ENCODE results near the gene EHMT1. TPM values are rescaled to one million over a fixed set of nuclear protein-coding genes. Genes with fewer than 3 reads are reported as not detected.

EHMT1 gene
- total RNA-seq, 1 experiment from 2014 or later: 112 TPM

- no peaks in the 10 kb centered on the region for H3K9me3 ChIP-seq (ENCODE audit: control insufficient read depth, low read depth, low read length)
- H3K56ac ChIP-seq (ENCODE audit: insufficient read length, low read depth, low read length): no peak overlapping the region
- Mint-ChIP-seq H3K4me3 (no peak overlapping the region), H3K36me3 (ENCODE audit: insufficient read depth in 1 of 3, low read depth in 3 of 3) (peaks cover 31 to 59% (median 43%) of the 10 kb centered on the region in 3 experiments), H3K27me3 (ENCODE audit: low read depth) (no peaks in the 10 kb centered on the region; the same call in 1 of the 2 replicates), H3K9me3 (no peaks in the 10 kb centered on the region), H3K4me1 (peaks cover 26 to 27% of the 10 kb centered on the region in 2 experiments), H3K27ac (peak overlapping the region in 2 of 3 experiments; percentile 46 to 52; a peak in 3 of 7 replicates)
- H3K14ac ChIP-seq (ENCODE audit: insufficient read depth, low read length): no peak overlapping the region
- no peak overlapping the region for H2BK120ac ChIP-seq (ENCODE audit: low read depth, low read length, poor library complexity, severe bottlenecking)
- H2AFZ ChIP-seq (ENCODE audit: low read length): no peak overlapping the region
- no peaks in the 10 kb centered on the region for H3K79me1 ChIP-seq (ENCODE audit: insufficient read depth, low read depth, low read length, poor library complexity, severe bottlenecking)
- no peak overlapping the region for H3K23ac ChIP-seq (ENCODE audit: insufficient read length, low read depth, low read length)
- peaks cover 7% of the 10 kb centered on the region; the same call in 1 of the 2 replicates for H3K4me1 ChIP-seq (ENCODE audit: insufficient read depth, low read length)
- H3T11ph ChIP-seq (ENCODE audit: low read length): no peak overlapping the region
- no peaks in the 10 kb centered on the region; the same call in 1 of the 2 replicates for H3K79me2 ChIP-seq (ENCODE audit: insufficient read depth, low read length)
- H3K18ac ChIP-seq (ENCODE audit: insufficient read length, low read depth, low read length): no peak overlapping the region
- WGBS (ENCODE audit: extremely low coverage, insufficient read length, low lambda C conversion rate): no CpG with 5 or more reads among the region's 29 CpGs
- H4K5ac ChIP-seq (ENCODE audit: insufficient read length, low read depth, low read length): no peak overlapping the region
- no peak overlapping the region for H3K4ac ChIP-seq (ENCODE audit: low read depth, low read length)
- no peak overlapping the region for H4K91ac ChIP-seq (ENCODE audit: insufficient read length, low read depth, low read length)
- H3K9ac ChIP-seq (ENCODE audit: extremely low read depth, insufficient read length, low read length): no peak overlapping the region
- no peak overlapping the region for H3K4me2 ChIP-seq (ENCODE audit: insufficient read depth, insufficient read length, low read length)
- H2BK15ac ChIP-seq (ENCODE audit: low read depth, low read length): no peak overlapping the region
- no peak overlapping the region for H4K8ac ChIP-seq (replicated peaks; ENCODE audit: insufficient read length, low read depth, low read length)
- H2BK20ac ChIP-seq (ENCODE audit: low read depth, low read length, poor library complexity, severe bottlenecking): no peak overlapping the region
- no peaks in the 10 kb centered on the region for H4K20me1 ChIP-seq (ENCODE audit: control insufficient read depth, insufficient read depth, insufficient read length)
- H3K23me2 ChIP-seq (ENCODE audit: insufficient read length, low read depth, low read length, poor library complexity, severe bottlenecking): no peaks in the 10 kb centered on the region
- no peak overlapping the region for H2AK5ac ChIP-seq (ENCODE audit: insufficient read length, low read length)
- no peaks in the 10 kb centered on the region for H3K27me3 ChIP-seq (ENCODE audit: insufficient read depth, low read length)
- H2BK5ac ChIP-seq (ENCODE audit: insufficient read length, low read length): no peak overlapping the region
- TF ChIP-seq CTCF (conservative IDR thresholded peaks at IDR 0.05): no peak
- no peak overlapping the region for H2BK12ac ChIP-seq (ENCODE audit: insufficient read length, low read depth, low read length)
- DNase-seq: no peak
- H3K27ac ChIP-seq (ENCODE audit: insufficient read length, low read depth, low read length): no peak overlapping the region
Measured at GRCh38 chr9:137781906-137782585, 163.2 kb downstream of the EHMT1 start.

Data from H9 (cell line).